ELR (cell line): ENCODE results near the gene TRIM8.

Source experiments
- DNase-seq: peaks from one replicate; pipeline ENCODE4 v3.0.0-alpha.2; 2015; ENCODE audit warnings: low read depth

The TRIM8 gene

DNA sequence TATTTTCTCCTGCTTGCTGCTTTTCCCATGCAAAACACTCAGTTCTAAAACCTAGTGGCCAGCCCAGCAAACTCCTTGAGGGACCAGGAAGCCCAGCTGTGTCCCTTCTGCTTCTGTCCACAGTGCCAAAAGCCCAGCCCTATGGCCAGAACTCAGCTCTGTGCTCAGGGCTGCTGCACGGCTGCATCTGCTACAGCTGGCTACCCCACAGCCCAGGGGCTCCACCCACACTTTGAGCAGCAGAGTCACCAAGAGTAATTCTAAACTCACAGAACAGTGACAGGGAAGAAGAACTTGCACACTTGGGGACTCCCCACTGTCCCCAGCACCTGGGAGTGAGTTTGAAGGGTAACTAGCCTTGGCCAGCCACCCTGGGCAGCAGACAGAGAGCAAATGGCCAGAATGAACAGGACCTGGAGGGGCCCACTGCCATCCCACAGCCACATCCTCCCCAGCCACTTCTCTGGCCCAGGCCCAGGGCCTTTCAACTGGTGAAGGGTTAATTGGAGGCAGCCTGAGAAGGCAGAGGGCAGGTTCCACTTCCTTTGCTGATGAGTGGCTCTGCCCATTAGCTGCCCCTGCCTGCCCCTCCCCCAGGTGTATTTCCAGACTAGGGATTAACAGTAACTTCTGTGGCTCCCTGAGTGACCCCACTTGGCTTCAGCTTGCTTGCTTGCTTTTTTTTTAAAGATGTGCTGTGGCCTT lies 28.1 kb upstream of the TRIM8 start:
- DNase-seq: no peak

DNA sequence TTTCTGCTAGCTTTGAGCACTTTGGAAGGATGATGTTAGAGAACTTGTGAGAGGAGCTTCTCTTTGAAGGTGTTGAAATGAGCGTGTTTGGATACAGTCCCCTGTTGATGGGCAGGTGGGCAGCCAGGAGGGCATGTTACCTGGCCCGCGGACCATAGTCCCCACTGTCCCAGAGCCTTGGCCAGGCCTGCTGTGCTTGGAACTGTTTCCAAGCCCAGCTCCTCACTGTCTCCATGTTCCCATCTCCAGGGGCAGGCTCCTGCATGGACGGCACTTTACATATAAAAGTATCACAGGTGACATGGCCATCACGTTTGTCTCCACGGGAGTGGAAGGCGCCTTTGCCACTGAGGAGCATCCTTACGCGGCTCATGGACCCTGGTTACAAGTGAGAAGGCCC lies 27.2 kb upstream of the TRIM8 start:
- no peak for DNase-seq

DNA sequence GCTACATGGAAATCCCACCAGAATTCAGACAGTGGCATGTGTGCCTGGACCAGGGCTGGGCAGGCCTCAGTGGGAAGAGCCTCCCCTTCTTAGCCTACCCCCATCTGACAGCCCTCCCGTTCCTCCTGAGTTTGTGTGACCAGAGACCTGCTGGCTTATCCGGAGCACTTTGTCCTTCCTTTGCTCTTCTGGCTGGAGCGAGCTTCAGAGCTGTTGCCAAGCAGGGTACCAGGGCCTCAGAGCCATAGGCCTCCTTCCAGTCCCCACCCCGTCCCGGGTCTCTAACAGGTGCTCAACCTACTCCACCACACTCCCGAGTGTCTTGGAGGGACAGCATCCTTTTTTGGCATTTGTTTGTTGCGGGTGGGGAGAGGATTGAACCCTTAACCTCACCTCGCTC lies 26.5 kb upstream of the TRIM8 start:
- no peak for DNase-seq

- no peak for DNase-seq
These were observed 24.8 kb upstream of the TRIM8 start for GRCh38 chr10:102619281-102619981.

GRCh38 chr10:102620138-102620590 lies 24.1 kb upstream of the TRIM8 start:
- DNase-seq: no peak

DNA sequence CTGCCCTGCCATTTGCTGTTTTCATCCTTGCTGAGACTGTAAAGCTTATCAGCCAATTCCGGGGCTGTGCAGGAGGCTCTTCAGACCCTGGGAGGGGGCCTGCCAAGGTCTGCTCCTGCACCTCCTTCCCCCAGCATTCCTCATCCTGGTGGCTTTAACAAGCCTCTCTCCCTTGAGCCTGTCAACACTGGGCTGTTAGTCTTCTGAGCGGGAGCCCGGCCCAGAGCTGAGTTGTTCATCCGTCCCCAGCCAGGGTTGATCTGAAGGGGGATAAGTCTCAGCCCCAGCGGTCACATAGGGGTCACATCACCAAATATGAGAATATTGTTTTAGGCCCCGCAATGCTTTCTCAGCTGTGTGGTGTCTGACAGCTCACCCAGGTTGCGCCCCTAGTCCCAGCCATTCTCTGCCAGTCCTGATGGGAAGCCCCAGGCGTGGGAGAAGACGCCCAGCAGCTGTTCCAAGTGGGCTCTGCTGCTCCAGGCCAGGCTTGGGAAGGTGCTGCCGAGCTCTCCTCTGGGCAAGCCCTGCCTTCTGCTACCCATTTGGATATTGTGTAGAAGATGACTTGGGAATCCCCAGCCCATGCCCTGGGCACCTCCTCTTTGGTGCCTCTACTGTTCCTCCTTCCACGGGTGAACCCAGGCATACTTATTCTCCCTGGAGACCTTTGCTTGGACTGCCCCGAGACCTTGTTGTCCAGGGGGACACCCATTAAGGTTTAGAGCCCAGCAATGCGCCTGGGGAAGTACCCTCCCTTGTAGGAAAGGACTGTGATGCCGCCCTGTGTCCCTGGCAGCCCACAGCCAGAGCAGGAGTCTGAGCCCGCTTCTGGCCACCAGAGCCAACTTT lies 23.5 kb upstream of the TRIM8 start:
- DNase-seq: no peak

- no peak for DNase-seq
These were observed 22.6 kb upstream of the TRIM8 start for GRCh38 chr10:102621443-102622325.

DNA sequence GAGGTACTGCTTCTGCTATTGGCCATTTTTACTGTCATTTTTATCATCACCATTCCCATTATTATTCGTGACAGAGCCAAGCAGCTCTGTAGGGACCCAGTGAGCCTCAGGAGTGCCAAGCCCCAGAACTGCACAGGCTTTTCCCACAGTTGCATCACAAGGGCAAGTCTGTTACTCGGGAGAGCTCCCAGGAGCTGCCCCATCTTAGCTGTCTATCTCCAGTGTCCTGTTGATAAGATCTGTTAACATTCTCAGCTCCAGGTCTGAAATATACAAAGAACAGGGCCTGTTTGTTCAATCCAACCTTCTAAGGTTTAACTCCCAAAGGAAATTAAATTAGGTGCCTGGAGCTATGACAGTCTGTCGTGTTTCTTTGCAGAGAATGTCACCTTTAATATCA lies 20.2 kb upstream of the TRIM8 start:
- no peak for DNase-seq

GRCh38 chr10:102624751-102625645 lies 19.3 kb upstream of the TRIM8 start:
- no peak for DNase-seq

DNA sequence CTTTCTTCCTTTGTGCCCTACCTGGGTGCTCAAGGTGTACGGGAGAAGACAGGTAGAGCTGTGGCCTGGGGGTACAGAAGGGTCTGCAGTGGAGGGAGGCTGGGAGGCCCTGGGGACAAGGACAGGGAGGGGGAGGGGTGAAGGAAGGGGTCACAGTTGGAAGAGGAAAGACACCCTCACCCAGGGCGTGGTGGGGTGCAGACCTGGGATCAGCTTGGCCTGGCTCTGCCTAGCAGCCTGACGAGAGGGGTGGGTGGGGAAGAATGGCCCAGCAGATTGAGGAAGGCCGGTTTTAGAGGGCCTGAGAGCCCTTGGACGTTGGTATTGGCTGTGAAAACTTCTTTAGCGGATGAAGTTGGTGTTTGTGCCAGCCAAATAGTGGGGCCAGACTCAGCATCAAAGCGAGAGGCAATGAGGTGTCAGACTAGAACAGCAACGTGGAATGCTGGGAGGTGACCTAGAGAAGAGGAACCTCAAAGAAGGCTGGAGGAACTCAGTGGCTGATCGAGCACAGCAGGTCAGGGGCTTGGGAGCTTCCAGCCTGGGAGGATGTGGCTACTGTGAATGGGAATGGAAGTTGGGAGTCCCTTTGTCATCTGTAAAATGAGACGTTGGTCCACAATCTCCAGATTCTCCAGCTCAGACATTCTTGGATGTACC lies 18.1 kb upstream of the TRIM8 start:
- DNase-seq: no peak

GRCh38 chr10:102627291-102627735 lies 17.0 kb upstream of the TRIM8 start:
- DNase-seq: no peak

GRCh38 chr10:102627736-102628293 lies 16.5 kb upstream of the TRIM8 start:
- peak; percentile 85 for DNase-seq

DNA sequence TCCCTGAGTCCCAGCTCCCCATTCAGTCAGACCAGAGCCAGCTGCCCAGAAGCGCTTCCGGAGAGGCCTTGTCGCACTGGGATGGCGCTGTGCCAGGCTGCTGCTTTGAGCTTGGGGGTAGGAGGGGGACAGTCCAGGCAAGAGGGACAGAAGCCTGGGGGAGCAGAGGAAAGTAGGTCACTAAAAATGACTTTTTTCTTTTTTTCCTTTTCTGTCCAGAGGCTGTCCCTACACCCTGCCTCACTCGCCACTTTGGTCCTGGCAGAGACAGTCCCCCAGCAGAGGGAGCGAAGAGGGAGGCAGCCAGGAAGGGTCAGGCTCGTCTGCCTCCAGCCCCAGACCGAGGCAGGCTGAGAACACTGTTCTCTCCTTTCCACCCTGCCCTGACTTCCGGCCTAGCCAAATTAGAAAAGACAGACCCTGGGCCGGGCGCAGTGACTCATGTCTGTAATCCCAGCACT lies 15.8 kb upstream of the TRIM8 start:
- DNase-seq: peak; percentile 67

GRCh38 chr10:102629661-102630614 lies 14.3 kb upstream of the TRIM8 start:
- peak; percentile 98 for DNase-seq

DNA sequence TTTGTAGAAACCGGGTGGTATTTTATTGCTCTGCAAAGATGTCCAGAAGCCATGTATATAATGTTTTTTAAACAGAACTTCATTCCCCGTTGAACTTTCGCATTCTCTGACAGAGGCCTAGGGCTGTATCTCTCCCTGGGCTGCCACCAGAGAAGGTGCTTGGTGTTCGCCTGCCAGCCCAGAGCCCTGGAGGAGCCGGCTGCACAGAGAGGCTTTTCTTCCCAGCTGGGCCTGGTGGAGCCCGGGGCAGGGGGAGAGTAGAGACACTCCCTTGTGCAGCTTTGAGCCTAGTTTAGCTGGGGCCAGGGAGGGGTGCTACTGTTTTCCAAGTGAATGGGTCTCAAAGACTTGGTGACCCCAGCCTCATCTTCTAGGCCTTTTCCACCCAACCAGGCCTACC lies 13.6 kb upstream of the TRIM8 start:
- no peak for DNase-seq

- no peak for DNase-seq
These were observed 12.5 kb upstream of the TRIM8 start for GRCh38 chr10:102631525-102632393.

DNA sequence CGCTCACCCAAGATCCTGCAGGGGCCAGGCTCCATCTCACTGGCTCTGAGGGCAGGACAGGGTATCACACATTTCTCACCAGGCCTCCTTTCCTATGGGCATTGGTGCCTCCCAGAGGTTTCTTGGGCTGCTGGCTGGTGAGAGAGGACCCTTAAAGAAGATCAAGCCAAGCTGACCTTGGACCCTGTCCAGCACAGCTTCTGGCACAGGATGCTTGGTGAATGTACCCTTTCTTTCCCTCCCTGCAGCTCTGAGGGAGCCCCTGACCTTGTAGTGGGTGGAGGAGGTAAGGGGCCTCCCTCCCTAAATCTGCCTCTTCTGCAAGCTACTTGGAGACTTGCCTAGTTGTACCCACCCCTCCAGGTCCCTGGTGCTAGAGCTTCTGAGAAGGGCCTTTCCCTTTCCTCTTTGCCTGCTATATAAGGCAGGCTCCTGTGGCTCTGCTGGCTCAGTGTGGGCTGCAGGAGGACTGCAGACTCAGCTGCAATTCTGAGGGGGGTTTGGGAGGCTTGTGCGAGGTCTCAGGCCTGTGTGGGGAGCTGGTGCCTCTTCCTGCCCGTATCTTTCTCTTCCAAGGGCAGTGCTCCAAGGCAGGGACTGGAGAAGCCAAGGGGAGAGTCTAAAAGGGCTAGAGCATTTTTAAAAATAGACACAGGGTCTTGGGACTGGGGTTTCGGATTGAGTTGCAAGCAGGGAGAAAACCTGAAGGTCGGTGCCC lies 11.7 kb upstream of the TRIM8 start:
- DNase-seq: peak; percentile 35
